Muscle layer of colon (tissue), 2 donors: ENCODE results near the gene FOXL1.
A peak's percentile ranks its signal among the peaks of the same experiment; 100 is the strongest.

Experiments
- H3K27ac ChIP-seq: one replicate; pipeline ENCODE4 v1.7.0; 2013; ENCODE audit warnings: low read depth, mild to moderate bottlenecking, low read length, moderate library complexity
- H3K27me3 ChIP-seq, 2 donors: one replicate each; pipeline ENCODE4 v1.7.0; 2013; ENCODE audit warnings: low read length in 2 of 2, mild to moderate bottlenecking in 2 of 2; ENCODE audit not compliant: insufficient read depth in 2 of 2, control insufficient read depth in 1 of 2
- H3K36me3 ChIP-seq: one replicate; pipeline ENCODE4 v1.7.0; 2013; ENCODE audit warnings: mild to moderate bottlenecking, low read length; ENCODE audit not compliant: insufficient read depth
- H3K4me1 ChIP-seq: one replicate; pipeline ENCODE4 v1.7.0; 2013; ENCODE audit warnings: mild to moderate bottlenecking, low read length; ENCODE audit not compliant: insufficient read depth
- H3K4me3 ChIP-seq, 2 donors: one replicate each; pipeline ENCODE4 v1.7.0; 2013; ENCODE audit warnings: low read length in 2 of 2, low read depth in 1 of 2, mild to moderate bottlenecking in 1 of 2, moderate library complexity in 1 of 2
- H3K9ac ChIP-seq: one replicate; pipeline ENCODE4 v1.7.0; 2013; ENCODE audit warnings: low read length
- H3K9me3 ChIP-seq: one replicate; pipeline ENCODE4 v1.7.0; 2013; ENCODE audit warnings: mild to moderate bottlenecking, low read length
- donor health status: abdominal sarcoma.
- donor health status: Adenocarcinoma of cecum.

Gene FOXL1

GRCh38 chr16:86550281-86550680 lies 28.1 kb upstream of the FOXL1 start:
- Histone ChIP-seq H3K27me3 (no peaks in the 10 kb centered on the region), H3K4me3 (no peak overlapping the region), H3K36me3 (peaks cover 50% of the 10 kb centered on the region), H3K9me3 (no peaks in the 10 kb centered on the region), H3K9ac (no peak overlapping the region), H3K27ac (no peak overlapping the region), H3K4me1 (peaks cover 5% of the 10 kb centered on the region)

- H3K4me3 ChIP-seq, result no peak overlapping the region
- no peaks in the 10 kb centered on the region for H3K9me3 ChIP-seq
- no peaks in the 10 kb centered on the region for H3K27me3 ChIP-seq
- peaks cover 9% of the 10 kb centered on the region for H3K4me1 ChIP-seq
- peaks cover 24% of the 10 kb centered on the region for H3K36me3 ChIP-seq
- H3K9ac ChIP-seq, result no peak overlapping the region
- H3K27ac ChIP-seq, result no peak overlapping the region
These were observed 25.0 kb upstream of the FOXL1 start for GRCh38 chr16:86553356-86553755.

- Histone ChIP-seq H3K27me3 (no peaks in the 10 kb centered on the region), H3K4me1 (peaks cover 9% of the 10 kb centered on the region), H3K9ac (peak overlapping the region; percentile 84), H3K27ac (peak overlapping the region; percentile 70), H3K4me3 (peak overlapping the region; percentile 99 to 100), H3K9me3 (no peaks in the 10 kb centered on the region), H3K36me3 (peaks cover 20% of the 10 kb centered on the region)
These were observed 23.8 kb upstream of the FOXL1 start for GRCh38 chr16:86554599-86554916.

GRCh38 chr16:86554917-86555703 lies 23.2 kb upstream of the FOXL1 start, which contains the start of gene MTHFSD:
MTHFSD (minus strand) TSS chr16:86555235; CDS start chr16:86555184, 51 bp downstream.
- Histone ChIP-seq H3K27me3 (no peaks in the 10 kb centered on the region), H3K9ac (peak within 1 kb of the TSS; percentile 84), H3K9me3 (no peaks in the 10 kb centered on the region), H3K27ac (peak within 1 kb of the TSS; percentile 70), H3K36me3 (peaks cover 15% of the 10 kb centered on the region), H3K4me3 (peak within 1 kb of the TSS; percentile 99 to 100), H3K4me1 (peaks cover 9% of the 10 kb centered on the region)

GRCh38 chr16:86555704-86556075 lies 22.7 kb upstream of the FOXL1 start:
- Histone ChIP-seq H3K4me1 (peaks cover 9% of the 10 kb centered on the region), H3K9ac (peak overlapping the region; percentile 84), H3K4me3 (peak overlapping the region; percentile 99 to 100), H3K27me3 (no peaks in the 10 kb centered on the region), H3K36me3 (peaks cover 10% of the 10 kb centered on the region), H3K9me3 (no peaks in the 10 kb centered on the region), H3K27ac (peak overlapping the region; percentile 70)

- H3K36me3 ChIP-seq, result peaks cover 5% of the 10 kb centered on the region
- H3K27me3 ChIP-seq, result no peaks in the 10 kb centered on the region
- no peak overlapping the region for H3K9ac ChIP-seq
- H3K4me3 ChIP-seq, result no peak overlapping the region
- H3K27ac ChIP-seq, result no peak overlapping the region
- H3K9me3 ChIP-seq, result no peaks in the 10 kb centered on the region
- peaks cover 9% of the 10 kb centered on the region for H3K4me1 ChIP-seq
These were observed 21.8 kb upstream of the FOXL1 start for GRCh38 chr16:86556576-86556975.

- Histone ChIP-seq H3K27me3 (no peaks in the 10 kb centered on the region), H3K4me3 (no peak overlapping the region), H3K27ac (no peak overlapping the region), H3K9ac (no peak overlapping the region), H3K9me3 (no peaks in the 10 kb centered on the region), H3K36me3 (no peaks in the 10 kb centered on the region), H3K4me1 (peaks cover 9% of the 10 kb centered on the region)
These were observed 20.8 kb upstream of the FOXL1 start for GRCh38 chr16:86557587-86557986.

GRCh38 chr16:86558355-86559193 lies 19.8 kb upstream of the FOXL1 start:
- no peaks in the 10 kb centered on the region for H3K36me3 ChIP-seq
- H3K9ac ChIP-seq, result no peak overlapping the region
- no peak overlapping the region for H3K4me3 ChIP-seq
- H3K4me1 ChIP-seq, result peaks cover 12% of the 10 kb centered on the region
- no peak overlapping the region for H3K27ac ChIP-seq
- H3K9me3 ChIP-seq, result no peaks in the 10 kb centered on the region
- no peaks in the 10 kb centered on the region for H3K27me3 ChIP-seq

- no peak overlapping the region for H3K4me3 ChIP-seq
- peaks cover 15% of the 10 kb centered on the region for H3K4me1 ChIP-seq
- no peak overlapping the region for H3K9ac ChIP-seq
- no peak overlapping the region for H3K27ac ChIP-seq
- no peaks in the 10 kb centered on the region for H3K9me3 ChIP-seq
- no peaks in the 10 kb centered on the region for H3K36me3 ChIP-seq
- H3K27me3 ChIP-seq, result peaks cover 11 to 12% of the 10 kb centered on the region in 2 donors
These were observed 18.5 kb upstream of the FOXL1 start for GRCh38 chr16:86559802-86560305.

- H3K27me3 ChIP-seq, result peaks cover 29 to 31% of the 10 kb centered on the region in 2 donors
- H3K9ac ChIP-seq, result no peak overlapping the region
- peaks cover 10% of the 10 kb centered on the region for H3K4me1 ChIP-seq
- no peaks in the 10 kb centered on the region for H3K9me3 ChIP-seq
- no peaks in the 10 kb centered on the region for H3K36me3 ChIP-seq
- H3K4me3 ChIP-seq, result no peak overlapping the region
- H3K27ac ChIP-seq, result no peak overlapping the region
These were observed 16.0 kb upstream of the FOXL1 start for GRCh38 chr16:86562356-86562755.

- no peak overlapping the region for H3K27ac ChIP-seq
- no peak overlapping the region for H3K9ac ChIP-seq
- no peaks in the 10 kb centered on the region for H3K9me3 ChIP-seq
- H3K4me1 ChIP-seq, result peaks cover 10% of the 10 kb centered on the region
- peaks cover 34 to 41% of the 10 kb centered on the region in 2 donors for H3K27me3 ChIP-seq
- H3K4me3 ChIP-seq, result no peak overlapping the region
- no peaks in the 10 kb centered on the region for H3K36me3 ChIP-seq
These were observed 14.6 kb upstream of the FOXL1 start for GRCh38 chr16:86563469-86564345.
